GM12878 (cell line): ENCODE results near the gene RCAN2. TPM values are rescaled to one million over a fixed set of nuclear protein-coding genes. Genes with fewer than 3 reads are reported as not detected.

Experiments
- ATAC-seq: fragments of 200-7000 bp; cut with Tn5 transposase; 3 replicates; pipeline ENCODE4 v1.9.1; 2020; ENCODE audit warnings: mild to moderate bottlenecking, moderate library complexity
- BruUV-seq: library from RNA; stranded (reverse); fragments of 400-500 nt; replicated peaks from 2 replicates; lab custom pipeline; 2021; lab: Mats Ljungman, UMichigan
- CTCF ChIA-PET: fragments of 300-600 bp; sonication (Branson Sonifier 250); formaldehyde crosslinking; extraction: SDS; loops from one replicate; lab custom pipeline; 2021; ENCODE audit warnings: inconsistent platforms; lab: Yijun Ruan, JAX
- POLR2A ChIA-PET: fragments of 350-600 bp; formaldehyde crosslinking; extraction: SDS; loops from one replicate; lab custom pipeline; 2021; ENCODE audit warnings: inconsistent platforms; lab: Charles Lee
- RAD21 ChIA-PET: fragments of 300-600 bp; sonication (Branson Sonifier 250); formaldehyde crosslinking; loops from one replicate; lab custom pipeline; 2023; ENCODE audit warnings: antibody characterized with exemption; ENCODE audit not compliant: unreplicated experiment; lab: Charles Lee
- SMC1A ChIA-PET: fragments of 300-600 bp; sonication (Branson Sonifier 250); formaldehyde crosslinking; loops from one replicate; lab custom pipeline; 2023; ENCODE audit not compliant: unreplicated experiment, uncharacterized antibody; lab: Charles Lee
- DNase-seq: peaks from one replicate; pipeline ENCODE4 v3.0.0-alpha.2; 2011; ENCODE audit warnings: low read depth, low spot score
- FAIRE-seq: peaks from 3 replicates; lab custom pipeline; 2011; peaks lifted over from hg19 to GRCh38; lab: Jason Lieb, UNC
- H2AFZ ChIP-seq: 2 replicates; pipeline ENCODE4 v1.6.0; 2011; ENCODE audit warnings: low read depth, low read length, control low read depth; ENCODE audit not compliant: control insufficient read depth
- H3K27ac ChIP-seq: 2 replicates; pipeline ENCODE4 v1.5.1; 2011; ENCODE audit warnings: control low read depth; ENCODE audit not compliant: control insufficient read depth, insufficient read depth
- H3K27me3 ChIP-seq, 2 experiments: replicated peaks in 1 of 2; 2 replicates each; pipeline versions ENCODE4 v1.6.0 to v1.6.1; 2011; ENCODE audit warnings: low read length in 1 of 2; ENCODE audit not compliant: control insufficient read depth in 2 of 2, insufficient read depth in 2 of 2
- H3K36me3 ChIP-seq, 2 experiments: 2 replicates each; pipeline ENCODE4 v1.5.1; 2011; ENCODE audit warnings: low read length in 1 of 2; ENCODE audit not compliant: control insufficient read depth in 2 of 2, insufficient read depth in 2 of 2
- H3K4me1 ChIP-seq: 2 replicates; pipeline ENCODE4 v1.6.1; 2011; ENCODE audit warnings: mild to moderate bottlenecking, low read length, moderate library complexity, mixed read lengths; ENCODE audit not compliant: control insufficient read depth, insufficient read depth
- H3K4me2 ChIP-seq: 2 replicates; pipeline ENCODE4 v1.6.0; 2011; ENCODE audit warnings: control low read depth; ENCODE audit not compliant: control insufficient read depth, insufficient read depth
- H3K4me3 ChIP-seq: fragments of 200-600 bp; sonication (generic); 2 replicates; pipeline ENCODE4 v1.5.1; 2016
- H3K79me2 ChIP-seq: 2 replicates; pipeline ENCODE4 v1.6.0; 2011; ENCODE audit warnings: low read length; ENCODE audit not compliant: control insufficient read depth, insufficient read depth
- H3K9ac ChIP-seq: 2 replicates; pipeline ENCODE4 v1.8.0; 2011; ENCODE audit warnings: low read length, control low read depth, mixed read lengths; ENCODE audit not compliant: control insufficient read depth, insufficient read depth
- H3K9me3 ChIP-seq: replicated peaks from 3 replicates; pipeline ENCODE4 v1.5.1; 2011; ENCODE audit warnings: mild to moderate bottlenecking, low read length; ENCODE audit not compliant: control insufficient read depth, insufficient read depth
- H4K20me1 ChIP-seq: 2 replicates; pipeline ENCODE4 v1.6.0; 2011; ENCODE audit not compliant: control insufficient read depth, insufficient read depth
- ASH2L ChIP-seq: fragments of 300-600, 200-600 bp; sonication (generic); IDR thresholded peaks from 2 replicates; pipeline ENCODE4 v1.6.1; 2017; ENCODE audit warnings: low read depth, mild to moderate bottlenecking, borderline replicate concordance
- BCLAF1 ChIP-seq: fragments of 450-650 bp; IDR thresholded peaks from 2 replicates; pipeline ENCODE4 v1.6.1; 2017; ENCODE audit warnings: antibody characterized with exemption, mild to moderate bottlenecking, moderate library complexity
- CBX5 ChIP-seq: sonication (generic); IDR thresholded peaks from 2 replicates; pipeline ENCODE4 v1.6.1; 2016; ENCODE audit warnings: low read depth, moderate library complexity, mild to moderate bottlenecking, inconsistent platforms
- E2F4 ChIP-seq: IDR thresholded peaks from 2 replicates; pipeline ENCODE4 v1.6.1; 2012; ENCODE audit warnings: low read depth, low read length, improper control_type of control experiment
- JUND ChIP-seq: IDR thresholded peaks from 2 replicates; pipeline ENCODE4 v1.6.1; 2012; ENCODE audit warnings: low read depth, mild to moderate bottlenecking, low read length, improper control_type of control experiment, moderate library complexity
- SKIL ChIP-seq: fragments of 450-650 bp; IDR thresholded peaks from 2 replicates; pipeline ENCODE4 v1.6.1; 2017; ENCODE audit warnings: mild to moderate bottlenecking, low read depth, inconsistent platforms; ENCODE audit not compliant: poor library complexity, severe bottlenecking
- ZBED1 ChIP-seq: IDR thresholded peaks from 2 replicates; pipeline ENCODE4 v1.6.1; 2016; ENCODE audit warnings: borderline replicate concordance
- WGBS: methylation state at CpG from one replicate; pipeline ENCODE4 v1.1.6; 2016; ENCODE audit warnings: low lambda C conversion rate; ENCODE audit not compliant: insufficient replicate concordance, insufficient coverage; ENCODE audit errors: missing lambda C conversion rate; 5-methylcytosine and 5-hydroxymethylcytosine counted together
- in situ Hi-C: fragments of 300-500 bp; cut with MboI; formaldehyde crosslinking; loops from 9 replicates; pipeline ENCODE4 v1.14.3; 2018; ENCODE audit warnings: mixed read lengths
- intact Hi-C: fragments of 100-400 bp; cut with micrococcal nuclease; formaldehyde crosslinking; loops from one replicate; pipeline ENCODE4 v1.14.2; 2022; ENCODE audit not compliant: unreplicated experiment
- polyA plus RNA-seq, 11 experiments: library from polyadenylated mRNA; depleted of rRNA in 4 of 11; unstranded in 6 of 11; stranded (reverse) in 5 of 11; fragments of >200 nt; fragmentation: Nextera tagmentation in 4 of 11; fragmentation: Illumina TruSeq in 1 of 11; extraction: Ambion mirVana in 4 of 11; extraction: Trizol in 1 of 11; gene quantifications; 1 replicate in 1 of 11; 2 replicates in 10 of 11; pipeline versions ENCODE4 v1.2.1 to v1.2.3, GENCODE V29; 2011 to 2016; ENCODE audit warnings: inconsistent platforms in 2 of 11, missing spikeins in 2 of 11, low read depth in 1 of 11
- total RNA-seq, 4 experiments: library from RNA; depleted of rRNA in 3 of 4; stranded (reverse); fragments of >200 nt in 3 of 4; fragmentation: Illumina TruSeq in 1 of 4; extraction: Trizol in 1 of 4; gene quantifications; 2 replicates each; pipeline versions ENCODE4 v1.2.1 to v1.2.3, GENCODE V29; 2013 to 2021
- TF ChIP-seq, protein P1 (sequence below): fragments of 450-650 bp; formaldehyde crosslinking; IDR thresholded peaks from 2 replicates; pipeline ENCODE4 v1.4.0; 2022; ENCODE audit warnings: mild to moderate bottlenecking, moderate library complexity

The RCAN2 gene
- total and polyA plus RNA-seq, 10 of the 15 experiments (the other 5 are each of a cell fraction or from before 2014, with no cell fraction given) = 0.06 TPM; not detected in 9

DNA sequence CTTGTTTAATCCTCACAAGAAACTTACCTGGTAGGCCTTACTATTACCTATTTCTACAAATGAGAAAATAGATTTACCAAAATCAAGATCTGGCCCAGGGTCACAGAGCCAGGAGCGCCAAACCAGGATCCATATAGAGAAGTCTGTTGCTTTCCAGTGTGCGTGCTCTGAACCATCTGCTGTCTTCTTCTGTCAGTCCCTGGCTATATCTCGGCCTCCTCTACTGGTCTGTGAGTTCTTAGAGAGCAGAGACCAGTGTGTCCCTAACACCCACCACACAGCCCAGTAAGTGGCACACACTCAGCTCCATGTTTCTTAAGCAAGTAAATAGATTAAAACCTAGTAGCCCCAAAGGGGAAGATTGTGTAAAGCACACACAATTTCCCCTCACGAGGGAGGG is 301.5 kb downstream of the RCAN2 start:
- WGBS = 51% methylated on average over 4 of the region's 4 CpGs
- Histone ChIP-seq H2AFZ (no peak overlapping the region), H3K27ac (no peak overlapping the region), H3K9ac (no peak overlapping the region), H3K27me3 (peaks cover 0 to 6% of the 10 kb centered on the region in 2 experiments; a peak in 2 of 4 replicates), H3K36me3 (no peaks in the 10 kb centered on the region), H3K4me1 (no peaks in the 10 kb centered on the region), H3K9me3 (no peaks in the 10 kb centered on the region), H3K79me2 (no peaks in the 10 kb centered on the region), H4K20me1 (no peaks in the 10 kb centered on the region), H3K4me2 (no peak overlapping the region), H3K4me3 (no peak overlapping the region)
- ATAC-seq = no peak
- BruUV-seq = no TSS peak
- DNase-seq = no peak
- ChIA-PET CTCF (interaction anchor here (0.6 kb wide), 1 partner anchor 15 kb away, joined by 3 read pairs; no protein-coding TSS in a partner anchor), RAD21 (interaction anchor here (1.4 kb wide), 1 partner anchor 30 kb away, joined by 4 read pairs; no protein-coding TSS in a partner anchor), POLR2A (no interaction called here), SMC1A (interaction anchor here (1.5 kb wide), 1 partner anchor 31 kb away, joined by 4 read pairs; no protein-coding TSS in a partner anchor)
- intact Hi-C loops = no loop called here
- in situ Hi-C loops = no loop called here
- no peak for FAIRE-seq
- TF ChIP-seq ZBED1 = no peak
- TF ChIP-seq JUND = no peak
- no peak for TF ChIP-seq CBX5
- TF ChIP-seq, protein P1, sequence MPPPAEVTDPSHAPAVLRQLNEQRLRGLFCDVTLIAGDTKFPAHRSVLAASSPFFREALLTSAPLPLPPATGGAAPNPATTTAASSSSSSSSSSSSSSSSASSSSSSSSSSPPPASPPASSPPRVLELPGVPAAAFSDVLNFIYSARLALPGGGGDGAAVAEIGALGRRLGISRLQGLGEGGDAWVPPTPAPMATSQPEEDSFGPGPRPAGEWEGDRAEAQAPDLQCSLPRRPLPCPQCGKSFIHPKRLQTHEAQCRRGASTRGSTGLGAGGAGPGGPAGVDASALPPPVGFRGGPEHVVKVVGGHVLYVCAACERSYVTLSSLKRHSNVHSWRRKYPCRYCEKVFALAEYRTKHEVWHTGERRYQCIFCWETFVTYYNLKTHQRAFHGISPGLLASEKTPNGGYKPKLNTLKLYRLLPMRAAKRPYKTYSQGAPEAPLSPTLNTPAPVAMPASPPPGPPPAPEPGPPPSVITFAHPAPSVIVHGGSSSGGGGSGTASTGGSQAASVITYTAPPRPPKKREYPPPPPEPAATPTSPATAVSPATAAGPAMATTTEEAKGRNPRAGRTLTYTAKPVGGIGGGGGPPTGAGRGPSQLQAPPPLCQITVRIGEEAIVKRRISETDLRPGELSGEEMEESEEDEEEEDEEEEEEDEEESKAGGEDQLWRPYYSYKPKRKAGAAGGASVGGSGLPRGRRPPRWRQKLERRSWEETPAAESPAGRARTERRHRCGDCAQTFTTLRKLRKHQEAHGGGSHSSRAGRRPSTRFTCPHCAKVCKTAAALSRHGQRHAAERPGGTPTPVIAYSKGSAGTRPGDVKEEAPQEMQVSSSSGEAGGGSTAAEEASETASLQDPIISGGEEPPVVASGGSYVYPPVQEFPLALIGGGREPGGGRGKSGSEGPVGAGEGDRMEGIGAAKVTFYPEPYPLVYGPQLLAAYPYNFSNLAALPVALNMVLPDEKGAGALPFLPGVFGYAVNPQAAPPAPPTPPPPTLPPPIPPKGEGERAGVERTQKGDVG (CRISPR knock-in tag) = no peak
- no peak for TF ChIP-seq ASH2L
- no peak for TF ChIP-seq BCLAF1
- no peak for TF ChIP-seq E2F4
- no peak for TF ChIP-seq SKIL
